ENCODE data around the gene NKD2.

Gene NKD2

GRCh38 chr5:1052076-1052475 is 43.5 kb downstream of the NKD2 start:
- Histone ChIP-seq H3K27ac (no peak overlapping the region), H3K4me3 (no peak overlapping the region)
- no peak for TF ChIP-seq CTCF (IDR thresholded peaks at IDR 0.05)
- DNase-seq (ENCODE audit: low spot score) = no peak

DNA sequence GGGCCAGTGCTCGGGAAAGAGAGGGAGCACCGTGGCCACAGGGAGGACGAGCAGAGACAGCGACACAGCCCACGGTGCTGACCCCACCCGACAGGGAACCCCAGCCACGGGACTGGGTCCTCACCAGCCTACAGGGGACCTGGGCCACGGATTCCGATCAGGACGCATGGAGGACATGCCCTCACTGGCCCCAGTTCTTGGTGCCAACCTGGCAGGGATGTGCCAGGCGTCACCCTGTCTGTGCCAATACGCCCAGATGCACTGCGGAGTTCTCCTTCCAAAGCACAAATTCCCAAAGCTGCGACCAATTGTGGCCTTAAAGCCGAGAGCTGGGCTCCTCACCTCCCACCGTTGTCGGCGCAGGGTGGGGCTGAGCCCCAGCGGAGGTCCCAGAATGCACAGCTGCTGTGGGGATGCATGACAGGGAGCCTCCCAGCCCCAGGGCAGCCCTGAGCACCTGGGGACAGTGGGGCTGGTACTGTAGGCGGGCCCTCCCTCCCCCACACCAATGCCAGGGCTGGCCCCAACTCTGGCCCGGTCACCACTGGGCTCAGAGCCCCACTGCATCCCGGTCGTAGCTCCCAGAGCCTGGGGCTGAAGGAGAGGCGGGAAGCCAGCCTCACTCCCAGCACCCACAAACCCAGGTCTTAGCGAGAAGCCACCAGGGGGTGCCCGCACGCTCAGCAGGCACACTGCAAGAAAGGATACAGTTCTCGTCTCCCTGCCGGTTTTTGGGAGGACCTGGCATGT is 44.2 kb downstream of the NKD2 start:
- no peak for TF ChIP-seq CTCF (IDR thresholded peaks at IDR 0.05)
- DNase-seq (ENCODE audit: low spot score) = no peak
- no peak overlapping the region for H3K4me3 ChIP-seq
- H3K27ac ChIP-seq = no peak overlapping the region

DNA sequence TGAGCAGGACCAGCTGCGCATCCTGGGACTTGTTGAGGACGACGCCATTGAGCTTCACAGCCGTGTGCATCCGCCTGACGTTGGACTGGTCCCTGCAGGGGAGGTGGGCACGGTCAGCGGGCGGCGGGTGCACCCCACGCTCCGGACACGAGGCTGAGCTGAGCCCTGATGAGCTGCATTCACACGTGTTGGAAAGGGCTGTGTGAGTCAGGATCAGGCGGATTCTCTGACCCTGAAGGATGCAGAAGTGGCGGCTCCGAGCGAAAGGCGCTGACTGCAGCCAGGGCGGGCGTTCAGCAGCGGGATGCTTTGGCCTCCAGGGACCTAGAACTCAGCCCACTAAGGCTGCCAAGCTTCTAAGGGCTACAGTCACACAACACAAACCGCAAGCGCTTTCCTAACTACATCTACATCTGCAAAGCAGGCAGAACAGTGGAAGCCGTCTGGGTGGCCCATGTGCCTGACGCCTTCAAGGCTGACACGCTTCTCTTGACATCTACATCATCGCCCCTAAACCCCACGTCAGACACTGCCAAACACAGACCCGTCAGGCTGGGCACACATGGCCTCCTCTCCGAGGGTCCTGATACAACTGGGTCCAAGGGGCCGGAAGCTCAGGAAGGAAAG is 44.9 kb downstream of the NKD2 start:
- no peak overlapping the region for H3K4me3 ChIP-seq
- DNase-seq (ENCODE audit: low spot score) = no peak
- no peak overlapping the region for H3K27ac ChIP-seq
- no peak for TF ChIP-seq CTCF (IDR thresholded peaks at IDR 0.05)

DNA sequence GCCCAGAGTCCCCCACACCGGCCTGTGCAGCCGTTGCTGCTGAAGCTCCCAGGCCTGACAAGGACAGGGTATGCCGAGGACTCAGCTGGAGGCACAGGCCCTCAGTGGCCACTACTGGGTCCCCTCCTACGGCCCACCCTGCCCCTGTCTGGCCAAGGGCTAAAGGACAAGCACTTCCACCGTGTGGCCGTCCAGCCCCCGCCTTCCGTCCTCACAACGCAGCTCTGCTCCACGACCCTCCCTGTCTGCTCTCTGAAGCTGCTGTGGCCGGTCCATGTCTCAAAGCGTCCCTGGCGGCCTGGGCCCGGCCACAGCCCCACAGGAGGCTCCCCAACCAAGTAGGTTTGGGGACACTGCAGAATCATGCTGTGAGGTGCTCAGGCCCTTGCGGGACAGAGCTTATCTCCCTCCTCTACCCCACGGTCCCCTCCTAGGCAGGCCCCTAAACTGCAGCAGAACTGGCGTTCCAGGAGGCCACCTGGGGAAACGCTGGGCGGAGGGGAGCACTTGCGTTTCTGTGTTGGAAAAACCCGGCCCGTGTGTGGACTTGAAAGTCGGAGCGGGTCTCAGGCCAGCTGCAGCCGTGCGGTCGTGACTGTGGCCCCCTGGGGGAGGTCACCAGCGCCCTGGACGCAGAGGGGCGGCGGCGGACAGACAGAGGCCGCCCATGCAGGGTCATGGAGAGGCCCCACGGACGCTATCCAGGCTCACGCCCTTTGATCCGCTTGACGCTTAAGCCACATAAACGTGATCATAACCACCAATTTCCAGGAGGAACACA is 45.6 kb downstream of the NKD2 start:
- TF ChIP-seq CTCF (IDR thresholded peaks at IDR 0.05) = no peak
- no peak overlapping the region for H3K27ac ChIP-seq
- no peak for DNase-seq (ENCODE audit: low spot score)
- no peak overlapping the region for H3K4me3 ChIP-seq

- no peak for DNase-seq (ENCODE audit: low spot score)
- no peak overlapping the region for H3K27ac ChIP-seq
- no peak overlapping the region for H3K4me3 ChIP-seq
- no peak for TF ChIP-seq CTCF (IDR thresholded peaks at IDR 0.05)
Observed at GRCh38 chr5:1054799-1055775, 46.5 kb downstream of the NKD2 start.

- Histone ChIP-seq H3K4me3 (no peak overlapping the region), H3K27ac (no peak overlapping the region)
- no peak for DNase-seq (ENCODE audit: low spot score)
- TF ChIP-seq CTCF (IDR thresholded peaks at IDR 0.05) = no peak
Observed at GRCh38 chr5:1055896-1056610, 47.5 kb downstream of the NKD2 start.

Data from coronary artery (tissue), 2 donors.